Central memory CD8-positive, alpha-beta T cell (primary cell): ENCODE results near the gene TRPV3.
"Not testable (repeated sequence)": the region's sequence is repeated elsewhere in the genome, so short reads cannot be mapped to it uniquely, and the experiment has no call there.

Experiments used
- ATAC-seq: fragments of 150-1000 bp; cut with Tn5 transposase; replicated peaks from 2 replicates; pipeline ENCODE4 v1.10.0; 2022; ENCODE audit warnings: mild to moderate bottlenecking, moderate FRiP score, moderate number of reproducible peaks; ENCODE audit not compliant: poor library complexity, severe bottlenecking; ENCODE audit errors: extremely low read depth
- DNase-seq, 2 donors: peaks; one replicate each; pipeline ENCODE4 v3.0.0; 2021; ENCODE audit warnings: low spot score in 2 of 2
- H3K27ac Mint-ChIP-seq: one replicate; pipeline ENCODE4 v1.8.0; 2022; ENCODE audit warnings: low read depth, mild to moderate bottlenecking, moderate library complexity, mixed read lengths
- H3K27me3 Mint-ChIP-seq: one replicate; pipeline ENCODE4 v1.8.0; 2022; ENCODE audit warnings: mixed read lengths
- H3K36me3 Mint-ChIP-seq: one replicate; pipeline ENCODE4 v1.8.0; 2022; ENCODE audit warnings: mild to moderate bottlenecking, moderate library complexity, mixed read lengths; ENCODE audit not compliant: insufficient read depth
- H3K4me1 Mint-ChIP-seq: one replicate; pipeline ENCODE4 v1.8.0; 2022; ENCODE audit warnings: mixed read lengths
- H3K4me3 Mint-ChIP-seq: one replicate; pipeline ENCODE4 v1.8.0; 2022; ENCODE audit warnings: mild to moderate bottlenecking, moderate library complexity, mixed read lengths
- H3K9me3 Mint-ChIP-seq: one replicate; pipeline ENCODE4 v1.8.0; 2022; ENCODE audit warnings: mixed read lengths

Gene TRPV3

GRCh38 chr17:3526971-3527370 lies 30.6 kb downstream of the TRPV3 start:
- no peak overlapping the region for H3K27ac Mint-ChIP-seq
- no peaks in the 10 kb centered on the region for H3K4me1 Mint-ChIP-seq
- no peaks in the 10 kb centered on the region for H3K36me3 Mint-ChIP-seq
- no peak for DNase-seq
- no peaks in the 10 kb centered on the region for H3K27me3 Mint-ChIP-seq
- no peaks in the 10 kb centered on the region for H3K9me3 Mint-ChIP-seq
- no peak overlapping the region for H3K4me3 Mint-ChIP-seq
- ATAC-seq = no peak

GRCh38 chr17:3526491-3526890 lies 31.1 kb downstream of the TRPV3 start:
- no peaks in the 10 kb centered on the region for H3K36me3 Mint-ChIP-seq
- no peak overlapping the region for H3K27ac Mint-ChIP-seq

GRCh38 chr17:3524024-3524423 lies 33.6 kb downstream of the TRPV3 start:
- ATAC-seq = no peak
- no peak for DNase-seq
- Mint-ChIP-seq H3K9me3 (no peaks in the 10 kb centered on the region), H3K27me3 (no peaks in the 10 kb centered on the region), H3K4me3 (no peak overlapping the region), H3K27ac (no peak overlapping the region), H3K4me1 (no peaks in the 10 kb centered on the region), H3K36me3 (no peaks in the 10 kb centered on the region)

More at GRCh38 chr17:3526491-3526890, 31.1 kb downstream of the TRPV3 start:
- Mint-ChIP-seq H3K4me1 (no peaks in the 10 kb centered on the region), H3K27me3 (no peaks in the 10 kb centered on the region), H3K4me3 (no peak overlapping the region), H3K9me3 (no peaks in the 10 kb centered on the region)
- ATAC-seq (no peak), DNase-seq (no peak)

GRCh38 chr17:3519472-3519871 lies 38.1 kb downstream of the TRPV3 start:
- ATAC-seq, H3K4me1 Mint-ChIP-seq, H3K9me3 Mint-ChIP-seq, H3K27ac Mint-ChIP-seq, H3K36me3 Mint-ChIP-seq, DNase-seq, H3K4me3 Mint-ChIP-seq: not testable (repeated sequence)
- peaks cover 11% of the 10 kb centered on the region for H3K27me3 Mint-ChIP-seq

GRCh38 chr17:3514873-3515272 lies 42.7 kb downstream of the TRPV3 start:
- Mint-ChIP-seq H3K36me3 (no peaks in the 10 kb centered on the region), H3K9me3 (no peaks in the 10 kb centered on the region), H3K4me3 (peak overlapping the region; percentile 31), H3K27me3 (peaks cover 25% of the 10 kb centered on the region), H3K27ac (peak overlapping the region; percentile 61), H3K4me1 (peaks cover 10% of the 10 kb centered on the region)
- peak in 1 of 2 donors; percentile 30 for DNase-seq
- ATAC-seq = peak; percentile 81

GRCh38 chr17:3514167-3514566 lies 43.4 kb downstream of the TRPV3 start:
- not testable (repeated sequence) for H3K4me3 Mint-ChIP-seq, H3K36me3 Mint-ChIP-seq, ATAC-seq, H3K4me1 Mint-ChIP-seq, H3K9me3 Mint-ChIP-seq, H3K27ac Mint-ChIP-seq, DNase-seq
- H3K27me3 Mint-ChIP-seq = peaks cover 25% of the 10 kb centered on the region

GRCh38 chr17:3513305-3514035 lies 44.1 kb downstream of the TRPV3 start:
- DNase-seq (no peak), ATAC-seq (no peak)
- Mint-ChIP-seq H3K36me3 (no peaks in the 10 kb centered on the region), H3K4me3 (peak overlapping the region; percentile 38), H3K27ac (no peak overlapping the region), H3K4me1 (peaks cover 10% of the 10 kb centered on the region), H3K27me3 (peaks cover 25% of the 10 kb centered on the region), H3K9me3 (no peaks in the 10 kb centered on the region)

- ATAC-seq = no peak
- peaks cover 10% of the 10 kb centered on the region for H3K4me1 Mint-ChIP-seq
- no peak overlapping the region for H3K27ac Mint-ChIP-seq
- no peaks in the 10 kb centered on the region for H3K36me3 Mint-ChIP-seq
- H3K27me3 Mint-ChIP-seq = peaks cover 28% of the 10 kb centered on the region
- no peak for DNase-seq
- H3K9me3 Mint-ChIP-seq = no peaks in the 10 kb centered on the region
- no peak overlapping the region for H3K4me3 Mint-ChIP-seq
These were observed 45.0 kb downstream of the TRPV3 start for GRCh38 chr17:3512505-3513171.

- Mint-ChIP-seq H3K27me3 (peaks cover 34% of the 10 kb centered on the region), H3K9me3 (no peaks in the 10 kb centered on the region), H3K36me3 (no peaks in the 10 kb centered on the region), H3K4me3 (no peak overlapping the region), H3K4me1 (peaks cover 10% of the 10 kb centered on the region), H3K27ac (no peak overlapping the region)
- no peak for DNase-seq
- no peak for ATAC-seq
These were observed 45.6 kb downstream of the TRPV3 start for GRCh38 chr17:3511852-3512504.

- H3K4me1 Mint-ChIP-seq = peaks cover 4% of the 10 kb centered on the region
- peaks cover 44% of the 10 kb centered on the region for H3K27me3 Mint-ChIP-seq
- no peak overlapping the region for H3K27ac Mint-ChIP-seq
- H3K4me3 Mint-ChIP-seq = no peak overlapping the region
- H3K9me3 Mint-ChIP-seq = no peaks in the 10 kb centered on the region
- no peak for ATAC-seq
- no peak for DNase-seq
- H3K36me3 Mint-ChIP-seq = no peaks in the 10 kb centered on the region
These were observed 47.5 kb downstream of the TRPV3 start for GRCh38 chr17:3510090-3510489.

- Mint-ChIP-seq H3K36me3 (no peaks in the 10 kb centered on the region), H3K4me1 (no peaks in the 10 kb centered on the region), H3K27ac (no peak overlapping the region), H3K9me3 (no peaks in the 10 kb centered on the region), H3K4me3 (no peak overlapping the region), H3K27me3 (peaks cover 44% of the 10 kb centered on the region)
- DNase-seq (no peak), ATAC-seq (no peak)
These were observed 49.7 kb downstream of the TRPV3 start for GRCh38 chr17:3507869-3508268.

GRCh38 chr17:3507071-3507470 lies 50.5 kb downstream of the TRPV3 start:
- H3K27ac Mint-ChIP-seq = no peak overlapping the region
- H3K27me3 Mint-ChIP-seq = peaks cover 39% of the 10 kb centered on the region
- DNase-seq (no peak), ATAC-seq (no peak)
- H3K4me1 Mint-ChIP-seq = no peaks in the 10 kb centered on the region
- no peaks in the 10 kb centered on the region for H3K9me3 Mint-ChIP-seq
- H3K4me3 Mint-ChIP-seq = no peak overlapping the region
- no peaks in the 10 kb centered on the region for H3K36me3 Mint-ChIP-seq

- Mint-ChIP-seq H3K4me3 (no peak overlapping the region), H3K27me3 (peaks cover 36% of the 10 kb centered on the region), H3K27ac (no peak overlapping the region), H3K9me3 (no peaks in the 10 kb centered on the region), H3K36me3 (no peaks in the 10 kb centered on the region), H3K4me1 (no peaks in the 10 kb centered on the region)
- DNase-seq (no peak), ATAC-seq (no peak)
These were observed 51.6 kb downstream of the TRPV3 start for GRCh38 chr17:3506054-3506453.
